Heart left ventricle (tissue), 13 donors: ENCODE data around the gene GPR179.
"Not testable (repeated sequence)": the region's sequence is repeated elsewhere in the genome, so short reads cannot be mapped to it uniquely, and the experiment has no call there.

ENCODE experiments used
- CTCF ChIP-seq, 12 donors: fragments of 200-600 bp; sonication (generic) in 4 of 12; IDR thresholded peaks; one replicate each; pipeline versions ENCODE4 v1.5.0 to v1.8.0; 2018 to 2022; ENCODE audit warnings: antibody characterized with exemption in 12 of 12, mild to moderate bottlenecking in 5 of 12
- POLR2A ChIP-seq, 2 donors: fragments of 450-650 bp; IDR thresholded peaks; one replicate each; pipeline ENCODE4 v1.6.1; 2017; ENCODE audit warnings: antibody characterized with exemption in 2 of 2, mild to moderate bottlenecking in 2 of 2, moderate library complexity in 2 of 2
- donor health status: ischemic (EF 13 %, LVEDD 7.1; RV severe dilation, severe dysfunction).
- donor health status: DM: no; HTN: yes; CAD: no.
- donor health status: DM: no; HTN: no; CAD: no.
- donor health status: ischemic (EF 25% LVEDD 6.9; RV normal size, moderate dysfunction).
- donor health status: ischemic (EF 25% LVEDD 5.7; RV mildly dilated, moderate dysfunction).
- donor health status: ischemic (EF 35%, LVEDD 5.7; RV mildly dilated, moderate dysfunction).
- donor health status: nonischemic (EF 11% LVEDD 7.7; RV severe dilation, severe dysfunction).
- donor health status: DM: yes; HTN: yes; CAD: no.
- donor health status: PGD.
- donor health status: ischemic (EF 29% LVEDD 5.4; RV normal size, mild dysfunction).
- donor health status: nonischemic (EF 23%, LVEDD 6.1; RV moderate dilation, normal function).

GRCh38 chr17:38286501-38287091, 57.2 kb downstream of the GPR179 start:
- TF ChIP-seq CTCF, POLR2A (IDR thresholded peaks at IDR 0.05): not testable (repeated sequence)
